GM21576 (cell line): ENCODE results near the gene ARL5C.

ENCODE experiments used
- ATAC-seq: cut with Tn5 transposase; IDR thresholded peaks from one replicate; pipeline ENCODE4 v1.9.1; 2021; ENCODE audit warnings: mild to moderate bottlenecking, moderate library complexity; ENCODE audit not compliant: unreplicated experiment

The ARL5C gene

GRCh38 chr17:39110435-39111136 lies 55.4 kb downstream of the ARL5C start:
- ATAC-seq: no peak

GRCh38 chr17:39108461-39109375 lies 57.2 kb downstream of the ARL5C start:
- ATAC-seq: no peak

- no peak for ATAC-seq
Observed at GRCh38 chr17:39107973-39108372, 58.0 kb downstream of the ARL5C start.

- ATAC-seq: no peak
Observed at GRCh38 chr17:39107155-39107554, 58.8 kb downstream of the ARL5C start.
